Measurements from ENCODE around the gene TMEM165. TPM values are rescaled to one million over a fixed set of nuclear protein-coding genes. Genes with fewer than 3 reads are reported as not detected.

The TMEM165 gene
- total and polyA plus RNA-seq, 9 of the 15 experiments (the other 6 are each of a cell fraction or from before 2014, with no cell fraction given) = 21.3 to 145 (median 96.8) TPM

DNA sequence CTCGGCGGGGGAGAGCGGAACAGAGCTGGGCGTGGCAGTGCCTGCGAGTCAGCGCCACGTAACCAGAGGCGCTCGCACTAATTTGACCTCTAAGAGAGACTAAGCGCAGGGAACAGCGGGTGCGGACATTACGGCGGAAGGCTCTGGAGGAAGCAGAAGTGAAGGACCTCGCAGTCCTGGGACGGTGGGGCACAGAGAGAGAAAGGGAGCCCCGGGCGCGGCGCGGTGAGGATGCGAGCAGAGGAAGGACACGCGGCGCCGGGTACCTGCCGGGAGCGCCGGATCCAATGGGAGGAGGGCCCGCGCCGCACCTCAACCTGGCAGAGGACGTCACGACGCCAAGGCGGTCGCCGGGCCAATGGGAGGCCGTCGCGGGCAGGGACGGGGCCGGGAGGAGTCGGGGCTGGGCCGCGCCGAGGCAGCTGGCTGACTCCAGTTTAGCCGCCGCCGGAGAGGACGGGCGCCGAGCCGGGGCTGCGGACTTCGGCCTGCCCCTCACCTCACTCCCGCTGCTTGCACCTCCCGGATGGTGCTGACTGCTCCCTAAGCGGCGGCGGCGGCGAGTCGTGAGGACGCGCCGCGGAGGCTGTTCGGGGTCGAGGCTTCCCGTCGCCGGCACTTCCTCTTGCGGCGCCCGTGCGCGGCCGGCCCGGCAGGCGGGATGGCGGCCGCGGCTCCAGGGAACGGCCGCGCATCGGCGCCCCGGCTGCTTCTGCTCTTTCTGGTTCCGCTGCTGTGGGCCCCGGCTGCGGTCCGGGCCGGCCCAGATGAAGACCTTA lies at the start of gene TMEM165 (continued):
- TF ChIP-seq, protein P1, sequence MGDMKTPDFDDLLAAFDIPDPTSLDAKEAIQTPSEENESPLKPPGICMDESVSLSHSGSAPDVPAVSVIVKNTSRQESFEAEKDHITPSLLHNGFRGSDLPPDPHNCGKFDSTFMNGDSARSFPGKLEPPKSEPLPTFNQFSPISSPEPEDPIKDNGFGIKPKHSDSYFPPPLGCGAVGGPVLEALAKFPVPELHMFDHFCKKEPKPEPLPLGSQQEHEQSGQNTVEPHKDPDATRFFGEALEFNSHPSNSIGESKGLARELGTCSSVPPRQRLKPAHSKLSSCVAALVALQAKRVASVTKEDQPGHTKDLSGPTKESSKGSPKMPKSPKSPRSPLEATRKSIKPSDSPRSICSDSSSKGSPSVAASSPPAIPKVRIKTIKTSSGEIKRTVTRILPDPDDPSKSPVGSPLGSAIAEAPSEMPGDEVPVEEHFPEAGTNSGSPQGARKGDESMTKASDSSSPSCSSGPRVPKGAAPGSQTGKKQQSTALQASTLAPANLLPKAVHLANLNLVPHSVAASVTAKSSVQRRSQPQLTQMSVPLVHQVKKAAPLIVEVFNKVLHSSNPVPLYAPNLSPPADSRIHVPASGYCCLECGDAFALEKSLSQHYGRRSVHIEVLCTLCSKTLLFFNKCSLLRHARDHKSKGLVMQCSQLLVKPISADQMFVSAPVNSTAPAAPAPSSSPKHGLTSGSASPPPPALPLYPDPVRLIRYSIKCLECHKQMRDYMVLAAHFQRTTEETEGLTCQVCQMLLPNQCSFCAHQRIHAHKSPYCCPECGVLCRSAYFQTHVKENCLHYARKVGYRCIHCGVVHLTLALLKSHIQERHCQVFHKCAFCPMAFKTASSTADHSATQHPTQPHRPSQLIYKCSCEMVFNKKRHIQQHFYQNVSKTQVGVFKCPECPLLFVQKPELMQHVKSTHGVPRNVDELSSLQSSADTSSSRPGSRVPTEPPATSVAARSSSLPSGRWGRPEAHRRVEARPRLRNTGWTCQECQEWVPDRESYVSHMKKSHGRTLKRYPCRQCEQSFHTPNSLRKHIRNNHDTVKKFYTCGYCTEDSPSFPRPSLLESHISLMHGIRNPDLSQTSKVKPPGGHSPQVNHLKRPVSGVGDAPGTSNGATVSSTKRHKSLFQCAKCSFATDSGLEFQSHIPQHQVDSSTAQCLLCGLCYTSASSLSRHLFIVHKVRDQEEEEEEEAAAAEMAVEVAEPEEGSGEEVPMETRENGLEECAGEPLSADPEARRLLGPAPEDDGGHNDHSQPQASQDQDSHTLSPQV (IDR thresholded peaks at IDR 0.05) = no peak; the same call in 1 of the 2 replicates
- TF ChIP-seq, protein P2, sequence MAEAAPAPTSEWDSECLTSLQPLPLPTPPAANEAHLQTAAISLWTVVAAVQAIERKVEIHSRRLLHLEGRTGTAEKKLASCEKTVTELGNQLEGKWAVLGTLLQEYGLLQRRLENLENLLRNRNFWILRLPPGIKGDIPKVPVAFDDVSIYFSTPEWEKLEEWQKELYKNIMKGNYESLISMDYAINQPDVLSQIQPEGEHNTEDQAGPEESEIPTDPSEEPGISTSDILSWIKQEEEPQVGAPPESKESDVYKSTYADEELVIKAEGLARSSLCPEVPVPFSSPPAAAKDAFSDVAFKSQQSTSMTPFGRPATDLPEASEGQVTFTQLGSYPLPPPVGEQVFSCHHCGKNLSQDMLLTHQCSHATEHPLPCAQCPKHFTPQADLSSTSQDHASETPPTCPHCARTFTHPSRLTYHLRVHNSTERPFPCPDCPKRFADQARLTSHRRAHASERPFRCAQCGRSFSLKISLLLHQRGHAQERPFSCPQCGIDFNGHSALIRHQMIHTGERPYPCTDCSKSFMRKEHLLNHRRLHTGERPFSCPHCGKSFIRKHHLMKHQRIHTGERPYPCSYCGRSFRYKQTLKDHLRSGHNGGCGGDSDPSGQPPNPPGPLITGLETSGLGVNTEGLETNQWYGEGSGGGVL (CRISPR knock-in tag; IDR thresholded peaks at IDR 0.05) = no peak
- TF ChIP-seq ZNF445 (CRISPR knock-in tag; IDR thresholded peaks at IDR 0.05; ENCODE audit: low read depth) (no peak), LEF1 (IDR thresholded peaks at IDR 0.05) (0 out of 2 replicates have a peak, but pooled peaks have one; percentile 6), FIP1L1 (IDR thresholded peaks at IDR 0.05; ENCODE audit: low read depth, low read length, poor library complexity, severe bottlenecking) (peak; percentile 71), CREM (IDR thresholded peaks at IDR 0.05; ENCODE audit: low read depth) (peak; percentile 84), PCBP2 (IDR thresholded peaks at IDR 0.05; ENCODE audit: low read depth, low read length, poor library complexity, severe bottlenecking) (no peak), POLR3G (IDR thresholded peaks at IDR 0.05; ENCODE audit: extremely low read depth, insufficient read length, insufficient replicate concordance) (no peak), IFI16 (CRISPR knock-in tag; IDR thresholded peaks at IDR 0.05) (no peak), ZNF717 (CRISPR knock-in tag; IDR thresholded peaks at IDR 0.05) (no peak), SREBF2 (CRISPR knock-in tag; IDR thresholded peaks at IDR 0.05) (no peak)
- TF ChIP-seq, protein P3, sequence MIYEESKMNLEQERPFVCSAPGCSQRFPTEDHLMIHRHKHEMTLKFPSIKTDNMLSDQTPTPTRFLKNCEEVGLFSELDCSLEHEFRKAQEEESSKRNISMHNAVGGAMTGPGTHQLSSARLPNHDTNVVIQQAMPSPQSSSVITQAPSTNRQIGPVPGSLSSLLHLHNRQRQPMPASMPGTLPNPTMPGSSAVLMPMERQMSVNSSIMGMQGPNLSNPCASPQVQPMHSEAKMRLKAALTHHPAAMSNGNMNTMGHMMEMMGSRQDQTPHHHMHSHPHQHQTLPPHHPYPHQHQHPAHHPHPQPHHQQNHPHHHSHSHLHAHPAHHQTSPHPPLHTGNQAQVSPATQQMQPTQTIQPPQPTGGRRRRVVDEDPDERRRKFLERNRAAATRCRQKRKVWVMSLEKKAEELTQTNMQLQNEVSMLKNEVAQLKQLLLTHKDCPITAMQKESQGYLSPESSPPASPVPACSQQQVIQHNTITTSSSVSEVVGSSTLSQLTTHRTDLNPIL (CRISPR knock-in tag; IDR thresholded peaks at IDR 0.05) = no peak
- TF ChIP-seq, protein P4, sequence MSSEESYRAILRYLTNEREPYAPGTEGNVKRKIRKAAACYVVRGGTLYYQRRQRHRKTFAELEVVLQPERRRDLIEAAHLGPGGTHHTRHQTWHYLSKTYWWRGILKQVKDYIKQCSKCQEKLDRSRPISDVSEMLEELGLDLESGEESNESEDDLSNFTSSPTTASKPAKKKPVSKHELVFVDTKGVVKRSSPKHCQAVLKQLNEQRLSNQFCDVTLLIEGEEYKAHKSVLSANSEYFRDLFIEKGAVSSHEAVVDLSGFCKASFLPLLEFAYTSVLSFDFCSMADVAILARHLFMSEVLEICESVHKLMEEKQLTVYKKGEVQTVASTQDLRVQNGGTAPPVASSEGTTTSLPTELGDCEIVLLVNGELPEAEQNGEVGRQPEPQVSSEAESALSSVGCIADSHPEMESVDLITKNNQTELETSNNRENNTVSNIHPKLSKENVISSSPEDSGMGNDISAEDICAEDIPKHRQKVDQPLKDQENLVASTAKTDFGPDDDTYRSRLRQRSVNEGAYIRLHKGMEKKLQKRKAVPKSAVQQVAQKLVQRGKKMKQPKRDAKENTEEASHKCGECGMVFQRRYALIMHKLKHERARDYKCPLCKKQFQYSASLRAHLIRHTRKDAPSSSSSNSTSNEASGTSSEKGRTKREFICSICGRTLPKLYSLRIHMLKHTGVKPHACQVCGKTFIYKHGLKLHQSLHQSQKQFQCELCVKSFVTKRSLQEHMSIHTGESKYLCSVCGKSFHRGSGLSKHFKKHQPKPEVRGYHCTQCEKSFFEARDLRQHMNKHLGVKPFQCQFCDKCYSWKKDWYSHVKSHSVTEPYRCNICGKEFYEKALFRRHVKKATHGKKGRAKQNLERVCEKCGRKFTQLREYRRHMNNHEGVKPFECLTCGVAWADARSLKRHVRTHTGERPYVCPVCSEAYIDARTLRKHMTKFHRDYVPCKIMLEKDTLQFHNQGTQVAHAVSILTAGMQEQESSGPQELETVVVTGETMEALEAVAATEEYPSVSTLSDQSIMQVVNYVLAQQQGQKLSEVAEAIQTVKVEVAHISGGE (CRISPR knock-in tag; IDR thresholded peaks at IDR 0.05) = peak in 1 of 3 experiments; percentile 75; a peak in 2 of 6 replicates
